ENCODE data around the gene ZNF580. TPM values are rescaled to one million over a fixed set of nuclear protein-coding genes. Genes with fewer than 3 reads are reported as not detected.

Gene ZNF580
- total and polyA plus RNA-seq, 9 of the 15 experiments (the other 6 are each of a cell fraction or from before 2014, with no cell fraction given): 2.3 to 47.4 (median 6.0) TPM

GRCh38 chr19:55600662-55601028 lies 40.2 kb upstream of the ZNF580 start (continued):
- TF ChIP-seq ARID2 (IDR thresholded peaks at IDR 0.05) (no peak), PHB (CRISPR knock-in tag; IDR thresholded peaks at IDR 0.05) (no peak), PREB (CRISPR knock-in tag; IDR thresholded peaks at IDR 0.05) (no peak), GABPB1 (CRISPR knock-in tag; IDR thresholded peaks at IDR 0.05) (0 out of 2 replicates have a peak, but pooled peaks have one; percentile 16)

GRCh38 chr19:55601084-55601483 lies 39.7 kb upstream of the ZNF580 start:
- in situ Hi-C loops (cut with MboI): no loop called here
- CTCF ChIA-PET (ENCODE audit: low intra/inter-chr PET ratio): no interaction called here
- TF ChIP-seq NR2C2 (CRISPR knock-in tag; IDR thresholded peaks at IDR 0.05) (no peak), NR2C2 (tag; IDR thresholded peaks at IDR 0.05) (no peak), ZBTB11 (CRISPR knock-in tag; IDR thresholded peaks at IDR 0.05) (no peak), CLOCK (CRISPR knock-in tag; IDR thresholded peaks at IDR 0.05; ENCODE audit: borderline replicate concordance) (no peak), HSF4 (CRISPR knock-in tag; IDR thresholded peaks at IDR 0.05; ENCODE audit: borderline replicate concordance) (no peak), ASH1L (IDR thresholded peaks at IDR 0.05; ENCODE audit: borderline replicate concordance, low read depth, partially characterized antibody) (no peak), EP300 (IDR thresholded peaks at IDR 0.05; ENCODE audit: low read length) (no peak), GTF2A2 (tag; IDR thresholded peaks at IDR 0.05) (no peak), RB1 (IDR thresholded peaks at IDR 0.05; ENCODE audit: low read depth) (no peak), FOSL1 (tag; conservative IDR thresholded peaks at IDR 0.05) (no peak)

More at GRCh38 chr19:55601084-55601483, 39.7 kb upstream of the ZNF580 start:
- peaks cover 24 to 44% of the 10 kb centered on the region in 2 experiments; a peak in 4 of 5 replicates for H3K4me1 ChIP-seq (replicated peaks in 1 of 2; ENCODE audit: control insufficient read depth in 2 of 2, insufficient read depth in 2 of 2, low read length in 2 of 2)
- H3K9ac ChIP-seq (ENCODE audit: insufficient read depth in 1 of 2, low read depth in 2 of 2, low read length in 2 of 2): peak overlapping the region in 1 of 2 experiments; percentile 99; a peak in 3 of 4 replicates
- H3K4me3 ChIP-seq: peak overlapping the region; percentile 60; the same call in 1 of the 2 replicates
- 66% methylated on average over 3 of the region's 4 CpGs for WGBS (ENCODE audit: insufficient coverage, low coverage, missing lambda C conversion rate)
- peaks cover 9% of the 10 kb centered on the region; the same call in 2 of the 3 replicates for H3K36me3 ChIP-seq (ENCODE audit: control insufficient read depth, insufficient read depth, low read length)
- BruUV-seq (replicated peaks): TSS peak; percentile 57
- peaks cover 23% of the 10 kb centered on the region for H3K79me2 ChIP-seq (ENCODE audit: control insufficient read depth, insufficient read depth, low read length)
- H3K27me3 ChIP-seq (ENCODE audit: control insufficient read depth in 2 of 2, insufficient read depth in 2 of 2, low read length in 2 of 2): no peaks in the 10 kb centered on the region
- POLR2A ChIA-PET: interaction anchor here (0.6 kb wide), 1 partner anchor 10 kb away, joined by 3 read pairs; no protein-coding TSS in a partner anchor
- H3K9me1 ChIP-seq (ENCODE audit: control insufficient read depth, insufficient read depth, low read length): no peaks in the 10 kb centered on the region
- DNase-seq (ENCODE audit: extremely low read depth in 1 of 4, low spot score in 3 of 4) (no peak), FAIRE-seq (no peak), ATAC-seq (no peak)
- 0 out of 2 replicates have a peak, but pooled peaks cover 2% of the 10 kb centered on the region for H3K9me3 ChIP-seq (replicated peaks; ENCODE audit: control insufficient read depth, insufficient read depth, low read depth, low read length)
- H3K4me2 ChIP-seq (ENCODE audit: insufficient read depth, low read length): peak overlapping the region; percentile 99
- H2AFZ ChIP-seq (ENCODE audit: low read depth, low read length): no peak overlapping the region
- H4K20me1 ChIP-seq (replicated peaks; ENCODE audit: control insufficient read depth, insufficient read depth, low read length): no peaks in the 10 kb centered on the region
- peak overlapping the region; percentile 0; the same call in 2 of the 3 replicates for H3K27ac ChIP-seq (ENCODE audit: extremely low read depth, low read depth, low read length)
- intact Hi-C loops (cut with micrococcal nuclease): no loop called here
